Fibroblast of skin of left quadriceps (primary cell): ENCODE results near the gene SEMA6B.

Experiments used
- DNase-seq, 2 experiments: peaks; one replicate each; pipeline ENCODE4 v3.0.0-alpha.2; 2013; ENCODE audit warnings: low read depth in 2 of 2

SEMA6B gene

DNA sequence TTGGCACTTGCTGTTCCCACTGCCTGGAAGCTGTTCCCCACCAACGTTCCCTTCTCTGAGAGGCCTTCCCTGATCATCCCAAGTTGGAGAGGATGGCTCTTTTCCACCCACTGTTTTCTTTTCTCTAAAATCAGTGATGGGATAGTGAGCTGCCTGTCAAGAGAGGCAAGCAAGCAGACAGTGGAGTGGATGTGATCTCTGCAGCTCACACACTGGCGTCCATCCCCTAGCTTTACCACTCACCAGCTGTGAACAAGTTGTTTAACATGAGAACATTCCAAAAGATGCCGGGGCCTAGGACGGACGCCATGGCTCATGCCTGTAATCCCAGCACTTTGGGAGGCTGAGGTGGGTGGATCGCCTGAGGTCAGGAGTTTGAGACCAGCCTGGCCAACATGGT, 28.0 kb upstream of the SEMA6B start:
- DNase-seq: no peak

GRCh38 chr19:4586691-4587090, 27.2 kb upstream of the SEMA6B start:
- DNase-seq: no peak

DNA sequence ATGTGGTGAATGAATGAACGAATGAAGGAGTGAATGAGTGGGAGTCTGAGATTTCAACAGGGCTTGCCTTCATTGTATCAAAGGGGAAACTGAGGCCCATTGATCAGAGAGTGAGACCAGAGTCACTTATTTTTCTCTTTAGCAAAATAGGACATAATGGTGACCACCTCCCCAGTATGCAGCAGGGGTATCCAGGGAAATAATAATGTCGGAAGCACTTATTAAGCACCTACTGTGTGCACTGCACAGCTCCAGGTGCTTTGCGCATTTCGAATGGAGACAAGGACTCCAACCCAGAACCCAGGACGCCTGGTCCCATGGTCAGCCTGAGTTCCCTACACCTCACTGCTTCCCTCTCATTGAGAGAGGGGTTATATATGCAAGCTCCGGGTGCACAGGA, 26.8 kb upstream of the SEMA6B start:
- DNase-seq: no peak

DNA sequence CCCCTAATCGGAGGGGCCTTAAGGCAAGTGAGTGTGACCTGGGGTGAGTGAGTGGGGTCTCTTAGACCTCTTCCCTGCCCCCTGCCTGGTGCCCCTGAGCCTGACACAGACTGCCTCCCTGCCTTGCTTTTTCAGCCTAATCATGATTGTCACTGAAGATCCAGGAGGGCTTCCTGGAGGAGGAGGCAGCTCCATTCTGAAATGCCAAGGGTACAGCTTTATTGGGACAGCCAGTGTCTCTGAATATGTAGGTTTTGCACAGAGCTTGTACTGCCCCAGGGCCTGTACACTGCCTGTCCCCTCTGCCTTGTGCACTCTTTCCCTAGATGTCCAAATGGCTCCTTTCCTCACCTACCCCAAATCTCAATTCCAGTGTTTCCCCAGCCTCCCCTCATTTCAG, 26.1 kb upstream of the SEMA6B start:
- no peak for DNase-seq

DNA sequence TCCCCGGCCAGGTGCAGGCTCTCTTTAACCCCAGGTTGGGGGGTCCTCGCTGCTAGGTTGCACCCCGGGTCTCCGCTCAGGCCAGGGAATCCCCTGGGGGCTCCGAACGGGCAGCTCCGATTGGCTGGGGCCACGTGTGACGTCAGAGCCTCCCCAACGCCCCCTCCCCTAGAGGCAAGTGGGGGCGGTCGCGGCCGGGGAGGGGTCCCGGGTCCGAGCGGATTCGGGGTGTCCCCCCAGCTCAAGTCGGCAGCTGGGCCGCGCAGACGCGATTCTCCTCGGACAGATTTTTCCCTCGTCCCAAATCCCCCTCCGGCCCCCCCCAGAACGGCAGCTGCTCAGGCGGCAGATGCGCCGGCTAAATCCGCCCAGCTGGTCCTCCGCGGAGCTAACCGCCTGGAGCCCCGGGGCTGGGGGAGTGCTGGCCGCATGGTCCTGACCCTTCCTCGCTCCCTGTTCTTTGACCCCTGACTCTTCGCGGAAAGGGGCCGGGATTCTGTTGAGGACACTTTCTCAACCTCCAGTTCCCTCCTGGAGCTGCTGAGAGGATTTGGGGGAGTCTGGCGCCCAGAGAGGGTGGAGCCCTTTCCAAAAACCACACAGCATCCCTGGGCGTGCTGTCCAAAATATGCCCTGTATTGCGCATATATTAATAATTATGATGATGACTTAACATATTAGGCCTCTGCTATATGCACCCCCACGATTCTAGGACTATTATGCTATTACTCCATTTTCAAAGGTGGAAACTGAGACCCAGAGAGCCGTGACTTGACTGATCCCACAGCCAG, 25.4 kb upstream of the SEMA6B start:
- DNase-seq: no peak

- DNase-seq: no peak
Observed at GRCh38 chr19:4583961-4584669, 24.6 kb upstream of the SEMA6B start.

- DNase-seq: no peak
Observed at GRCh38 chr19:4582980-4583842, 23.7 kb upstream of the SEMA6B start.

DNA sequence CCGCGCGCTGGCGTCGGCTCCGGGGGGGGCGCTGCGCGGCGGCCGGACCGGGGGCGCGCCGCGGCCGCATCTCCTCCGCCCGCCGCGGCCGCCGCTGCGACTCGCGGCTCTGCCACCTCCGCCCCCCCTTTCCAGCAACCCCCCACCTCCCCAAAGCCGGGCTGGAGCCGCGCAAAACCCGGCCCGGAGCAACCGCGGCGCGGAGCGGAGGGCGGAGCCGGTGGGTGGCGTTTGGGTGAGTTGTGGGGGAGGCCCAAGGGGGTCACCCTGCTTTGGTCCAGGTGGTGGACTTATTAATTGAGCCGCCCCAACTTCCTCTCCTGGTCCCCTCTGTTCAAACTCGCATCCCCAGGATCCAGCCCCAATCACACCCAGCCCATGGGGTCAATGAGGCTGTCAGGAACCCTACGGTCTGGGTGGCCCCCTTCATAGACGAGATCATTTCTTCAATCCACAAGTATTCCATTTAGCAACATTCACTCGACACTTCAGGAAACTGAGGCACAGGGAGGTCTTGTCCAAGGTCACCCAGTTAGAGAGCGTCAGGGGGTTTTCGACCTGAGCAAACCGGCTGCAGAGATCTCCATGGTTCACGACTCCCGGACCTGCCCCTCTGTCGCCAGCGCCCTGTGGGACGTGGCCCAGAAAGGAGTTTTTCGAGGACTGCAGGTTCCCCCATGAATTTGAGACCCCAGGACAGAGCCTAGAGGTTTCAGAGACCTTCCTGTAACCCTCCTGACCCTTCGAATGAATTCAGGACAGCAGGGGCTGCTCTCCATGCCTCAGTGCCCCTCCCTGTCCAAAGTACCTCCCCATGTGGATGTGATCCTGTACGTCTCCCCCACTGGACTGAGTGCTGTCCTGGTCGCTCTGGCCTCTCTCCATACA, 22.4 kb upstream of the SEMA6B start:
- no peak for DNase-seq

- DNase-seq: no peak
Observed at GRCh38 chr19:4580961-4581665, 21.6 kb upstream of the SEMA6B start.

DNA sequence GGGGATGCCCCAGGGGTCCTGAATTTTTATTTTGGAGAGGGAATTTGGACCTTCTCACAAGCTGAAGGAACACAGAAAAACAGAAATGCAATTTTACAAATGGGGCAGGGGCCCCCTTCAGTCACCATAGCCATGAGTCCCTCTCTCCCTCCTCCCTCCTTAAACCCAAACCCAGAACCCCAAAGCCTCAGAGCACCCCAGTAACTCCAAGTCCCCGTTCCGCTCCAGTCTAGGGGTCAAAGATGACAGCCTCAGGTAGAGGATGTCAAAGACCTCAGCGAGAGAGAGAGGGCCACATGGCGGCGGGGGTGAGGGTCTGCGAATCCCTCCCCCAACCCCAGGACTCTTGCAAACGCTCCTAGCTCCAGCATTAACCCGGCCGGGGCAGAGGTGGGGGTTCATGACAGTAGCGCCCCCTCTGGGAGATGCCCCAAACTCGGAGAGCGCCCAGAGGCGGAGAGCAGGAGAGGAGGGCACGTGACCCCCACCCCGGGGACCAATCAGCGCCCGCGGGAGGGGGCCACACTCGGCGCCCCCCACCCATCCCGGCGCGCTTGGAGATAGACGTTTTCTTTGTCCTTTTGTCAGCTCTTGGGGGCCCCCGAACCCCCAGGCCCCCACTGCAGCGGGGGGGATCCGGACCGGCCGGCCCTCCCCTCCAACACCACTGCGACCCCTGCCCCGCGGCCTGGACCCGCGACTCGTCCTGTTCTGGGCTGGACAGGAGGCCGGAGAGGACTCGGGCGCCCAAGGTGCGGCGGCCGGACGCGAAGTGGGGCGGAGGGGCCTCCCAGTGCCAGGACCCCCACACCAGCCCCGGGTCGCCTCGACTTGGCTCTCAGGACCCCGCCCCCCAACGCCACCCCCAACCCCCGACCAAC, 20.8 kb upstream of the SEMA6B start:
- DNase-seq: no peak

DNA sequence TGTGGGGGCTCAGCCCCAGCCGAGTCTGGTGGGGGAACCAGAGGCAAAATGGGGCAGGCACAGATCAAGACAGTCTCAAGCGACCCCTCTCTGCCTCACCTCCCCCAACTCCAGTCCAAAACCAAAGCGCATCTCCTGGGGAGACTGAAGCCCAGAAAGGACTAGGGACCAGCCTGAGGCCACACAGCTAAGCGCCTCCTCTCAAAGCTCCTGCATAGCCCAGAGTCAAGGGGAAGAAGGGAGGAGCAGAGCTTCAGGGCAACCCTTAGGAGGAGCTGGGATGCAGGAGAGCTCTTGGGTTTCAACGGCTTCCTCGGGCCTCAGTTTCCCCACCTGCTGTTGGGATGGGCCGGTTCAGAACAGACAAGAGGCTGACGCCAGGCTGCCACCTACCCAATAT, 19.9 kb upstream of the SEMA6B start:
- no peak for DNase-seq

- DNase-seq: no peak
Observed at GRCh38 chr19:4578552-4579248, 19.2 kb upstream of the SEMA6B start.

GRCh38 chr19:4577020-4577782, 17.7 kb upstream of the SEMA6B start:
- no peak for DNase-seq

GRCh38 chr19:4576016-4576933, 16.8 kb upstream of the SEMA6B start:
- no peak for DNase-seq

GRCh38 chr19:4575267-4576015, 16.0 kb upstream of the SEMA6B start:
- peak; percentile 97 for DNase-seq

DNA sequence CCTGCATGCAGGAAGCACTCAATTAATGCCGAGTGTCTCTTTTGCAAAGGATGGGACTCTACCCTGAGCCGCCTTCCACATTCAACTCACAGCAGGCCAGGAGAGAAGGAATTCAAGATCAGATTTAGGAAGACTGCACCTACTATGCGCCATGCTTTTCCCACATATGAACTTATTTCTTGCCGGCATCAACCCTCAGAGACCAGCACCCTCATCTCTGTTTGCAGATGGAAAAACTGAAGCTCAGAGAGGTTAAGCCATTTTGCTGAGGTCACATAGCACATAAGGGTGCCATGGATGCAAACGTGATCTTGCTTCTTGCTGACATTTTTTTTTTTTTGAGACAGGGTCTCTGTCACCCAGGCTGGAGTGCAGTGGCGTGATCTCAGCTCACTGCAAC, 14.2 kb upstream of the SEMA6B start:
- no peak for DNase-seq
